Stimulated activated CD4-positive, alpha-beta T cell treated with anti-CD3 and anti-CD28 coated beads, Interleukin-4, amount 100 ng/mL, for 1 hour (primary cell): ENCODE measurements around the gene ACD.

Experiments used
- DNase-seq: peaks from one replicate; pipeline ENCODE4 v3.0.0-alpha.2; 2020

The ACD gene

GRCh38 chr16:67675579-67675935 lies 15.5 kb upstream of the ACD start:
- DNase-seq: no peak

- DNase-seq: no peak
These were observed 15.0 kb upstream of the ACD start for GRCh38 chr16:67674851-67675578.

DNA sequence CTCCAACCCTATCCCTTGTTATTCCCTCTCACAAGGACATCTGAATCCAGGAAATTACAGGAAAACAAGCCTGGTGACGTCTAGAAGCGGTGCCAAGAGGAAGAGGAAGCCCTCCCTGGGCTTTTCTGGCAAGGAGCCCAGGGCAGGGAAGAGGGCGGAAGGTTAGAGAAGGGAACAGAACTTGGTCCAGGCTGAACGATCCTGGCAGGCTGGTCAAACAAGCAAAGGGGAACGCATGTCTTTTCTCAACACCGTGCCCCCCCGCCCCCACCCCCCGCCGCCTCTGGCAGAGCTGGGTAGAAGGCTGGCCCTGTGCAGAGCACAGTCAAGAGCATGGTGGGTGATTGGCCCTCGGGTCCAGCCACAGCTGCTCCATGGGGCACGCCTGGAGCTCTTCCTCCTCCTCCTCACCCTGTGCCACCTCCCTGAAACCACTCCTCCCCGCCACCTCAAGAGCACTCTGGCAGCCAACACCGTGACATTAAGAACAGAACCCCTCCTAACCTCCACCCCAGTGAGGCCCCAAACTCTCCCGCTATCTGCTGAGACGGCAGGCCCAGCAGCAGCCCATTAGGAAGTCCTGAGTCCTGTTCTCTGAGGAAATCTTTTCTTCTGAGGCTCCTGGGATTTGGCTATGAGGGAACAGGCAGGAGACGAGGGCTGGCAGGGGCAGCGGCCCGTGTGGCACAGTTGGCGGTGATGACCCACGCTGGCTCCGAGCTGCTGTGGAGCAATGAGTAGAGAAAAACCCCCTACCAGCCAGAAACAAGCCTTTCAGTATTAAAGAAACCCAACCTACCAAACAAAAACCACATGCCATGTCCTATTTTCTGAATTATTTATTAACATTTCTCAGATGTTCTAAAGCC lies 13.9 kb upstream of the ACD start:
- no peak for DNase-seq

DNA sequence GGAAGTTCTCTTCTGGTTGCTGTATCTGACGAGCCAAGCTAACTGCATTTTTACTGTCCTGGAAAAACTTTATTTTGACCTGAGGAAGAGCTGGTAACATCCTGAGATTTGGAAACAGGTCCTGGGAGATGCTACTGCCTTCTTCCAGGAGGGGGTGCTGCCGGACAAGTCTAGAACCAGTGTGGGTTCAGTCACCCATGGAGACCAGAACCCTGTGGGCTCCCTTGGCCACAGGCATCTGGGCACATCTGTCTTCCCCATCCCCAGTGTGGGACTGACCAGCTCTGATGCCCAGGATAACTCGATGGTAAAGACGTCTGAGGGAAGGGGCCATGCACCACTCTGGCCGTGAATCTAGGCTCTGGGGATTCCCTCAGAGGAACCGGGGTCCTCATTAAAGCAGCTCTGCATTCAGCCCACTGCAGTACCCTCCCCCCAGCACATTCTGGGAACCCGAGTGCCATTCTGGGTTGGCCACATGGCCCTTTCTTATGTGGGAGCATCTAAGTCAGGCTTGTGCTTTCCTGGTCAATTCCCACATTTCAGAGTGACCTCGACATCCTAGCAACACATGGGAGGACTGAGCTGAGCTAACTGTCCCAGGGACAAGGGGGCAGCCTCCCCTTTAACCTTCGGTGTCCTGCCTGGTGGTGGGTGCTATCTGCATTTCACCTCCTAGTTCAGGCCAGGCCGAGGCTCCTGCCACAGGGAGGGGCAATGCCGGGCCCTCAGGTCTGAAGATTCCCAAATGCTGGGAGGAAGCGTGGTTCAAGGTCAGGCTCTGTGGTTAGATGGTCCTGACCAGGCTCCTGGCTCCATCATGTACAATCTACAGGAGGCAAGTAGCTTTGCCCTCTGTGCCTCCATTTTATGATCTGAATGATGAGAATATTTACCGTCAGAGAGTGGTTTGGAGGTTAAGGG lies 12.9 kb upstream of the ACD start:
- peak; percentile 48 for DNase-seq

DNA sequence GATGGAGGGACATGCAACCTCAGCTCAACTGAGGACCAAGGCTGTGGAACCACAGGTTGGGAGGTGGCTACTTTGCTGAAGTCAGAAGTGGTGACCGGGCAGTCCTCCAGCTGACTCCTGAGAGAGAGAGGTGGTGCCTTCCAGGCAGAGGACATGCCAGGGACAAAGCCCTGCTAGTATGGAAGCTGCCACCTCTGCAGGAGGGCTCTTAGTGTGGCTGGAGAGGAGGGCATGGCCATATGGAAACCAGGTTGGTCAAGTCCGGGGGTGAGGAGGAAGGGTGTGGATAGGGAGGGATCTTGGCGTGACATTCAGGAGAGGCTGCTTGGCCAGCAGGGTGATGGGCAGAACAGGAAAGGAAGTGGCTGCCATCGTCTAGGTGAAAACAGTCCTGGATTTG lies 12.2 kb upstream of the ACD start:
- no peak for DNase-seq

DNA sequence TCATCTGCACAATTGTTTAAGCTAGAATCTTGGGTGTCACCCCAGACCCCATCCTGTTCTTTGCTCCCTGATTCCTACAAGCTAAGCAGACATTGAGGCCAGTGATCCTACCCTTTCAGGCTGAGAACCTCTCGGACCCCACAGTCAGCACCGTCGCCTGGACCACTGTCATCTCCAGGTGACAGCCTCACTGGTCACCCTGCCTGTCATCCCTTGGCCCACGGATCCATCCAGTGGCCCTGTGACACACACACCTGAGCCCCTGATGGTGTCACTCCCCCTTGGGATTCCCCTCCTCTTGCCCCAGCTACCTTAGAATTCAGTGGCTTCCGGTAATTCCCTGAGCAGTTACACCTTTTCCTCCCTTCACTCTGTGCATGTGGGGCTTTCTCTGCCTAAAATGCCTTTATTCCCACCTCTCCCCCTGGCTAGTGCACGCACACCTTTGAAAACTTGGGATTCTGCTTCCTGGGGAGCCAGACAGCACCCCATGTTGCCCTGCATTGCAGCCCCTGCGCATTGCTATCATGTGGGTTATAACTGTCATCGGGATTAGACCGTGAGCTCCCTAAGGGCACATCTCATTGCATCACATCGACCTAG lies 9.5 kb upstream of the ACD start:
- DNase-seq: no peak

GRCh38 chr16:67668495-67669157 lies 8.6 kb upstream of the ACD start:
- no peak for DNase-seq

- peak; percentile 79 for DNase-seq
These were observed 7.9 kb upstream of the ACD start for GRCh38 chr16:67667817-67668494.

- no peak for DNase-seq
These were observed 7.4 kb upstream of the ACD start for GRCh38 chr16:67667453-67667816.

DNA sequence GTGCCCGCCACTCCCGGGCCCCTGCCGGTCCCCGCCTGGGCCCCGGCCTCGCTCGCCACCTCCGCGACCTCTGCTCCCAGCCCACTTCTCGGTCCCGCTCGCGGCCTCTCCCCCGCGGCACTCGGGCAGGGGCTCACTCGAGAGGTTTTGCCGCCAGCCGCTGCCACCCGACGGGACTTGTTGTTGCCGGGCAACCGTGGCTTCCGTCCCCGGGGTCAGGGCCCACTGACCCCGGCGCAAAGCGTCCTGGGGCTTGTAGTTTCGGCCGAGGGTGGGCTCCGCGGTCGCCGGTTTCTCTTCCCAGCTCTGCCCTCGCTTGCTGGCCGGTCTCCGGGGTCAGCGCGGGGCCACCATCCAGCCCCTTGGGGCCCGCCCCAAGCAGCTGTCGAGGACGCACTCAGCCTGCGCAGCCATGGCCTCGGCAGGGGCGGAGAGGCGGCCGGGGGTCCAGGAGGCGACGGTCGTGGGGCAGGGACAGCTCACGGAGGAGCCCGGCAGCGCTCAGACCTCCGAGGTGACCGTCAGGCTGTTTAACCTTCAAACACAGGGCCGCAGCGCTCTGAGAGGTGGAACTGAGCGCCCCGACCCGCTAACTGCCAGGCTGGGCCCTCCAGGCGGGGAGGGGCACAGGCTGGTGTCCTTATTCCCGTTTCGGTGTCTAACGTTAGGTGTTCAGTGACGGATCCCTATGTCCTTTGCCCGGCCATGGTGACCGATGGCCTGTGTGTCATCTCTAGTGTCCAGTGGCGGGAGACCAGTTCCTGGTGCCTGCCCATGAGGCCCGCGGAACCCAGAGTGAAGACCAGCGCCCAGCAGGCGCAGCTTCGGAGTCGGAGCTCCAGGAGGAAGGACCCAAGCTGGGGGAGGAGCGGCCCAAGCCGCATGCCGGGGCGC lies 6.7 kb upstream of the ACD start, which contains the start of the genes C16orf86 and ENKD1:
TSS of gene C16orf86 (plus strand) at position 256 of the 894 bp plus-strand sequence. CDS start at position 413, 157 bp downstream.
TSS of gene ENKD1 (minus strand) at position 192 of the 894 bp plus-strand sequence. CDS start 308 bp downstream, outside the sequence.
- DNase-seq: peak; percentile 81

DNA sequence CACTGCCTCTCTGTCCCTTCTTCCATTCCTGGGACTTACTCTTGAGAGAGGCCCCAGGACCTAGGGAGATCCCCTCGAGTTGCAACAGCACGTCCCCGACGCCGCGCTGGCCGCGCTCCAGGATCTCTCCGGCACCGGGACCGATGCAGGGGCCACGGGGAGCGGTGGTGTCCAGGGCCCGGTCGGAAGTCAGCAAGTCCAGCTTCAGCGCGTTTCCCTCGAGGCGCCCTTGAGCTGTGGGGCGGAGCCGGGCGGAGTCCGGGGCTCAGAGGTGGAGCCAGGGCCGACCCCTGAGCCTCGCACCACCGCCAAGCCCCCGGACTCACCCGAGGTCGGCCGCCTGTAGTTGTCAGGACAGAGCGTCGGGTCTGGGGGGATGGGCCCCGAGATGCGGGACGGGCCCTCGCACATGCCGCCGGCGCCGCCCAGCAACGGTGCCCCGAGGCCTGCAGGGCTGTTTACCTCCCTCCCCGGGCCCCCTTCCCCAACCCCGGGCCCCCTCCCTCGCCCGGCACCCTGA lies 6.0 kb upstream of the ACD start:
- DNase-seq: no peak

GRCh38 chr16:67665598-67665997 lies 5.5 kb upstream of the ACD start:
- no peak for DNase-seq

DNA sequence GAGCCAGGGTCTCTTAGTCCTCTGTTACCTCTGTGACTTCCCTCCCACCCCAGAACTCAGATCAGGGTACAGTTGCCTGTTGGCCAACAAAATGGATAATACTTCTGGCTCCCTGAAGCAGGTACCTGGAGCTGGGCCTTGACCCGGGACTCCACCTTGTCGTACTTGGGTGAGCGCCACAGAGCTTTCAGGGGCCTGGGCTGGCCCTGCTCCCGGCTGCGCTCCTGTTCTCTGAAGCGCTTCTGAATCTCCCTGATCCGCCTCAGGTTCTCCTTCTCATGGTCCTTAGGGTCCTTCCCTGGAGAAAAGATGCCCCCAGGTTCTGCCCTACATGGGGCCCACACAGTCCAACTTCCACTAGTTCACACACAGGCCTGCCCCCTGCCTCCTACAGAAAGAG lies 4.8 kb upstream of the ACD start:
- DNase-seq: no peak

- DNase-seq: no peak
These were observed 4.2 kb upstream of the ACD start for GRCh38 chr16:67664258-67664657.

- DNase-seq: no peak
These were observed 3.8 kb upstream of the ACD start for GRCh38 chr16:67663877-67664222.

DNA sequence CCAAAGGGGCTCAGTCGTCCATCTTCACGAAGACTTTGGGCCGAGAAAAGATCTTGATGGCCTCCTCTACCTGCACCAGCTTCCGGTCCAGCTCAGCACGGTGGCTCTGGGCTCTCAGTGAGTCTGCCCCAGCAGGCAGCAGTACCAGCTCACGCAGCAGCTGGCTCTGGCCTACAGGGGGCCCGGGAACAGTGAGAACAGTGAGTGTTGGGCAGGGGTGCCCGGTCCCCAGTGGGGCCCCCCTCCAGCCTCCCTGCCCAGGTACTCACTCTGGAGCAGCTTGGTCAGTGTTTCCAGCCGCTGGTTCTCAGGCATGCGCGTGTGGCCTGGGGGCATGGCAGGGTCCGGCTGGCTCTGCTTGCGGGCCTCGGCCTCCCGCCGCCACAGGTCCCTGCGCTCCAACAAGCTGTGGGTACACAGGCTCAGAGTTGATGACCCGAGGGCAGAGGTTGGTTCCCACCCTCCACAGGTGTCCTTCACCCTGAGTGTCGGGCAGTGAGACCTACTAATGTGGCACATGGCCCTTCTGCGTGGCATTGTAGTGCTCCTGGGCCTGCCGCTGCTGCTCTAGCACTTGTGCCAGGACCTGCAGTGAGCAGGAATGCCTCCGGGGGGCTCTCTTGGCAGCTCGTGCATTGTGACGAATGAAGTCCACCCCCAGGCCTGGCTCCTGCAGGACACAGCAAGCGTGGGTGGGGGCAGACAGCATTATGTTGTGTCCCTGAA lies 3.3 kb upstream of the ACD start:
- DNase-seq: peak; percentile 40

- no peak for DNase-seq
These were observed 2.6 kb upstream of the ACD start for GRCh38 chr16:67662653-67663010.

GRCh38 chr16:67661886-67662652 lies 2.0 kb upstream of the ACD start:
- DNase-seq: no peak
